Stimulated activated memory B cell treated with anti-CD40 and anti-IgM and Interleukin-4, amounts not matched to agents 10 μg/mL and 1 μg/mL and 100 μg/mL, for 72 hours (primary cell): ENCODE results near the gene ZNF30.
"Not testable (repeated sequence)": the region's sequence is repeated elsewhere in the genome, so short reads cannot be mapped to it uniquely, and the experiment has no call there.

Experiments
- ATAC-seq: fragments of 150-1000 bp; cut with Tn5 transposase; 2 replicates; pipeline ENCODE4 v1.10.0; 2021
- H3K27ac Mint-ChIP-seq: one replicate; pipeline ENCODE4 v1.8.0; 2022; ENCODE audit warnings: mild to moderate bottlenecking, mixed read lengths
- H3K27me3 Mint-ChIP-seq: one replicate; pipeline ENCODE4 v1.8.0; 2022; ENCODE audit warnings: mixed read lengths
- H3K36me3 Mint-ChIP-seq: one replicate; pipeline ENCODE4 v1.8.0; 2022; ENCODE audit warnings: mixed read lengths
- H3K4me1 Mint-ChIP-seq: one replicate; pipeline ENCODE4 v1.8.0; 2022; ENCODE audit warnings: mixed read lengths
- H3K4me3 Mint-ChIP-seq: one replicate; pipeline ENCODE4 v1.8.0; 2022; ENCODE audit warnings: mild to moderate bottlenecking, moderate library complexity, mixed read lengths
- H3K9me3 Mint-ChIP-seq: one replicate; pipeline ENCODE4 v1.8.0; 2022; ENCODE audit warnings: mixed read lengths

Gene ZNF30

DNA sequence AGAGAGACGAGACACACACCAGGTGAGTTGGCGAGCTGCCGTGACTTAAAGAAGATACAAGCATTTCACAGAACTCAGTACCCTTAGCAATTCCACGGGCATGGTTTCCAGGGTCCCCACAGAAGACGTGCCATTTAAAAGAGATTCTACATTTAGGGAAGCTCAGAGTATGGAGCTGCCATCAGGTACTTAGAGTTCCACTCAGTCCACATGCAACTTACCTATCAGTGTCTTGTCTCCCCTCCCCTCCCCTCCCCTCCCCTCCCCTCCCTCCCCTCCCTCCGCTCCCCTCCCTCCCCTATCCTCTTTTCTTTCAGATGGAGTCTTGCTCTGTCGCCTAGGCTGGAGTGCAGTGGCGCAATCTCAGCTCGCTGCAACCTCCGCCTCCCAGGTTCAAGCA is 12.2 kb downstream of the ZNF30 start:
- peaks cover 67% of the 10 kb centered on the region for H3K36me3 Mint-ChIP-seq
- no peaks in the 10 kb centered on the region for H3K4me1 Mint-ChIP-seq
- no peak overlapping the region for H3K4me3 Mint-ChIP-seq
- no peak overlapping the region for H3K27ac Mint-ChIP-seq
- no peaks in the 10 kb centered on the region for H3K27me3 Mint-ChIP-seq
- ATAC-seq = no peak
- H3K9me3 Mint-ChIP-seq = peaks cover 9% of the 10 kb centered on the region

GRCh38 chr19:34943861-34944573 is 17.3 kb downstream of the ZNF30 start:
- Mint-ChIP-seq H3K27ac (no peak overlapping the region), H3K9me3 (peaks cover 19% of the 10 kb centered on the region), H3K4me1 (no peaks in the 10 kb centered on the region), H3K27me3 (no peaks in the 10 kb centered on the region), H3K4me3 (no peak overlapping the region), H3K36me3 (peaks cover 63% of the 10 kb centered on the region)
- ATAC-seq = no peak

GRCh38 chr19:34953092-34953491 is 26.4 kb downstream of the ZNF30 start:
- Mint-ChIP-seq H3K9me3 (peaks cover 40% of the 10 kb centered on the region), H3K27ac (no peak overlapping the region), H3K4me3 (no peak overlapping the region), H3K36me3 (peaks cover 81% of the 10 kb centered on the region), H3K27me3 (no peaks in the 10 kb centered on the region), H3K4me1 (no peaks in the 10 kb centered on the region)
- no peak for ATAC-seq

- H3K4me1 Mint-ChIP-seq = peaks cover 22% of the 10 kb centered on the region
- peaks cover 92% of the 10 kb centered on the region for H3K36me3 Mint-ChIP-seq
- no peak overlapping the region for H3K4me3 Mint-ChIP-seq
- no peak for ATAC-seq
- no peaks in the 10 kb centered on the region for H3K27me3 Mint-ChIP-seq
- H3K9me3 Mint-ChIP-seq = peaks cover 41% of the 10 kb centered on the region
- no peak overlapping the region for H3K27ac Mint-ChIP-seq
Observed at GRCh38 chr19:34957830-34958751, 31.4 kb downstream of the ZNF30 start.

GRCh38 chr19:34959021-34959420 is 32.3 kb downstream of the ZNF30 start:
- no peak overlapping the region for H3K4me3 Mint-ChIP-seq
- no peak for ATAC-seq

GRCh38 chr19:34960103-34960805 is 33.6 kb downstream of the ZNF30 start:
- peaks cover 25% of the 10 kb centered on the region for H3K4me1 Mint-ChIP-seq
- no peaks in the 10 kb centered on the region for H3K27me3 Mint-ChIP-seq
- no peak overlapping the region for H3K27ac Mint-ChIP-seq
- H3K9me3 Mint-ChIP-seq = peaks cover 36% of the 10 kb centered on the region
- H3K4me3 Mint-ChIP-seq = no peak overlapping the region
- peaks cover 73% of the 10 kb centered on the region for H3K36me3 Mint-ChIP-seq
- ATAC-seq = no peak

More at GRCh38 chr19:34959021-34959420, 32.3 kb downstream of the ZNF30 start:
- Mint-ChIP-seq H3K27me3 (no peaks in the 10 kb centered on the region), H3K9me3 (peaks cover 40% of the 10 kb centered on the region), H3K36me3 (peaks cover 84% of the 10 kb centered on the region), H3K4me1 (peaks cover 25% of the 10 kb centered on the region), H3K27ac (no peak overlapping the region)

GRCh38 chr19:34960940-34961679 is 34.4 kb downstream of the ZNF30 start:
- H3K9me3 Mint-ChIP-seq = peaks cover 29% of the 10 kb centered on the region

GRCh38 chr19:34961775-34962686 is 35.3 kb downstream of the ZNF30 start:
- no peak for ATAC-seq
- Mint-ChIP-seq H3K9me3 (peaks cover 27% of the 10 kb centered on the region), H3K36me3 (peaks cover 56% of the 10 kb centered on the region), H3K27ac (no peak overlapping the region), H3K4me3 (peak overlapping the region; percentile 86), H3K27me3 (no peaks in the 10 kb centered on the region), H3K4me1 (peaks cover 25% of the 10 kb centered on the region)

More at GRCh38 chr19:34960940-34961679, 34.4 kb downstream of the ZNF30 start:
- no peak for ATAC-seq
- Mint-ChIP-seq H3K27me3 (no peaks in the 10 kb centered on the region), H3K4me1 (peaks cover 25% of the 10 kb centered on the region), H3K36me3 (peaks cover 65% of the 10 kb centered on the region), H3K4me3 (no peak overlapping the region), H3K27ac (no peak overlapping the region)

DNA sequence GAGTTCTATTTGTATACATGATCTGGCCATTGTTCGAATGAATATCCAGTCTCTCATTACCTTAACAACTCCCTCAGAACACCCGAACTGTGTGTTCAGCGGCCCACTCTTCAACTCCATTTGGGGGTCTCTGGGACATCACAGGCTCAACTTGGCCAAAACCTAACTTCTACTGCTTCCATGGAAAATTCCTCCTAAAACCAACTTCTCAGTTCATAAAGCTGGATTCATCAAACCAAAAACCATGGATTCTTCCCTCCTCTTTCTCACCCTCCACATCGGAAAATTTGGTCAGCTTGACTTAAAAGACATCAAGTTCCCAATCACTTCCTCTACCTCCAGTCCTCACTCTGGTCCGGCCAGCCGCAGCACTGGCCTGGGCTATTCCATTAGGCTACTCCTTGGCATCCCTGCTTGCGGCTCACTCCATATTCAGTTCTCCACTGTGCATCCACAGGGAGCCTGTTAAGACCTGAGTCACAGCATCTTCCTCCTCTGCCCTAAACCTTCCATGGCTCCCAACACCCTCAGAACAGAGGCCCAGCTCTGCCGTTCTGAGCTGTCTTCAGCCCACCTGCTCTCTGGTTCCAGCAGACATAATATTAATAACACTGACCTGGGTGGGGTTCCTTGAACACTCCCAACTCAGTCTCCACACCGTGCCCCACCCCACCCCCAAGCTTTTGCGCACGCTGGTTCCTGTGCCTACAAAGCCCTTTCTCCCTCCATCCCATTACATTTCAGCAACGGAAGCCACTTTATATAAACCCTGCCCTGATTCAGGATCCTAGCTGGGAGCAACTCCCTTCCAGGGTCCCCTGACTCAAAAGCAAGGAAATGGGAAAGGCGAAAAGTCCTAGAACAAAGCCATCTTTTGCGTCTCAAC is 36.2 kb downstream of the ZNF30 start:
- no peak for ATAC-seq
- Mint-ChIP-seq H3K9me3 (peaks cover 27% of the 10 kb centered on the region), H3K4me3 (peak overlapping the region; percentile 86), H3K4me1 (peaks cover 25% of the 10 kb centered on the region), H3K27me3 (peaks cover 2% of the 10 kb centered on the region), H3K27ac (peak overlapping the region; percentile 75), H3K36me3 (peaks cover 49% of the 10 kb centered on the region)

- peaks cover 25% of the 10 kb centered on the region for H3K4me1 Mint-ChIP-seq
- H3K36me3 Mint-ChIP-seq = peaks cover 41% of the 10 kb centered on the region
- ATAC-seq = peak; percentile 91
- peak within 1 kb of the TSS; percentile 75 for H3K27ac Mint-ChIP-seq
- H3K4me3 Mint-ChIP-seq = peak within 1 kb of the TSS; percentile 86
- H3K27me3 Mint-ChIP-seq = peaks cover 9% of the 10 kb centered on the region
- peaks cover 32% of the 10 kb centered on the region for H3K9me3 Mint-ChIP-seq
Observed at GRCh38 chr19:34963573-34964406, 37.1 kb downstream of the ZNF30 start, which contains the start of gene ZNF792. ZNF792 (minus strand) TSS chr19:34964229; CDS start chr19:34963662, 567 bp downstream.

GRCh38 chr19:34964598-34964997 is 37.9 kb downstream of the ZNF30 start:
- H3K9me3 Mint-ChIP-seq = peaks cover 28% of the 10 kb centered on the region
- no peak overlapping the region for H3K27ac Mint-ChIP-seq
- ATAC-seq = no peak
- peaks cover 32% of the 10 kb centered on the region for H3K36me3 Mint-ChIP-seq
- H3K4me3 Mint-ChIP-seq = peak overlapping the region; percentile 86
- peaks cover 25% of the 10 kb centered on the region for H3K4me1 Mint-ChIP-seq
- peaks cover 9% of the 10 kb centered on the region for H3K27me3 Mint-ChIP-seq

DNA sequence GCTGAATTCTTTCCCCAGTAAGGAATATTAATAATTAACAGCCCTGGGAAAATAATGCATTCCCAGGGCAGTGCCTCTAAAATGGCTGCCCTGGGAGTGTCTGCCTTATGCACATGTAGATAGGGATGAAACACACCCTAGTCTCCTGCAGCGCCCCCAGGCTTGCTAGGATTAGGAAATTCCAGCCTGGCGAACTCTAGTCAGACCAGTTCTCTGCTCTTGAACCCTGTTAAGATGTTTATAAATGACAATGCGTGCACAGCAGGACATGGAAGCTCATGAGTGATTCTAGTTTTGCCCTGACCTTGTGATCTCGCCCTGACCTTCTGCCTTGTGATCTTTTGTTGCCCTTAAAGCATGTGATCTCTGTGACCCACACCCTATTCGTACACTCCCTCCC is 38.8 kb downstream of the ZNF30 start:
- H3K27ac Mint-ChIP-seq, ATAC-seq, H3K27me3 Mint-ChIP-seq: not testable (repeated sequence)
- Mint-ChIP-seq H3K4me3 (peak overlapping the region; percentile 38), H3K4me1 (peaks cover 25% of the 10 kb centered on the region), H3K9me3 (peaks cover 21% of the 10 kb centered on the region), H3K36me3 (peaks cover 23% of the 10 kb centered on the region)
